HG03520 (cell line): ENCODE measurements around the gene WTAP.
A peak's percentile ranks its signal among the peaks of the same experiment; 100 is the strongest.
"Not testable (repeated sequence)": the region's sequence is repeated elsewhere in the genome, so short reads cannot be mapped to it uniquely, and the experiment has no call there.

Experiments
- ATAC-seq: cut with Tn5 transposase; IDR thresholded peaks from one replicate; pipeline ENCODE4 v1.9.1; 2021; ENCODE audit warnings: mild to moderate bottlenecking, moderate library complexity; ENCODE audit not compliant: unreplicated experiment

Gene WTAP

GRCh38 chr6:159727717-159728445 is 575 bp downstream of the WTAP start:
- ATAC-seq, result peak; percentile 29

GRCh38 chr6:159728531-159728964 is 1.2 kb downstream of the WTAP start:
- no peak for ATAC-seq

- no peak for ATAC-seq
Measured at GRCh38 chr6:159729598-159730331, 2.5 kb downstream of the WTAP start.

- ATAC-seq, result no peak
Measured at GRCh38 chr6:159730332-159730676, 3.0 kb downstream of the WTAP start.

- ATAC-seq, result not testable (repeated sequence)
Measured at GRCh38 chr6:159732550-159732949, 5.2 kb downstream of the WTAP start.

GRCh38 chr6:159733395-159733794 is 6.1 kb downstream of the WTAP start:
- ATAC-seq, result not testable (repeated sequence)

GRCh38 chr6:159736908-159737307 is 9.6 kb downstream of the WTAP start:
- ATAC-seq, result no peak

GRCh38 chr6:159739341-159739740 is 12.0 kb downstream of the WTAP start:
- no peak for ATAC-seq

- no peak for ATAC-seq
Measured at GRCh38 chr6:159742165-159742564, 14.9 kb downstream of the WTAP start.

GRCh38 chr6:159745081-159745480 is 17.8 kb downstream of the WTAP start:
- ATAC-seq, result no peak

- no peak for ATAC-seq
Measured at GRCh38 chr6:159746759-159747158, 19.5 kb downstream of the WTAP start.

GRCh38 chr6:159748127-159748526 is 20.8 kb downstream of the WTAP start:
- ATAC-seq, result not testable (repeated sequence)

- no peak for ATAC-seq
Measured at GRCh38 chr6:159751448-159751847, 24.1 kb downstream of the WTAP start.

- no peak for ATAC-seq
Measured at GRCh38 chr6:159753081-159753872, 26.0 kb downstream of the WTAP start.

GRCh38 chr6:159754401-159754800 is 27.1 kb downstream of the WTAP start:
- ATAC-seq, result no peak

- ATAC-seq, result no peak
Measured at GRCh38 chr6:159754959-159755914, 27.9 kb downstream of the WTAP start.

- ATAC-seq, result no peak
Measured at GRCh38 chr6:159756508-159756907, 29.2 kb downstream of the WTAP start.

- ATAC-seq, result no peak
Measured at GRCh38 chr6:159758031-159759001, 31.0 kb downstream of the WTAP start.

GRCh38 chr6:159759645-159760044 is 32.3 kb downstream of the WTAP start:
- ATAC-seq, result no peak
